ENCODE data around the gene ANKHD1.

DNA sequence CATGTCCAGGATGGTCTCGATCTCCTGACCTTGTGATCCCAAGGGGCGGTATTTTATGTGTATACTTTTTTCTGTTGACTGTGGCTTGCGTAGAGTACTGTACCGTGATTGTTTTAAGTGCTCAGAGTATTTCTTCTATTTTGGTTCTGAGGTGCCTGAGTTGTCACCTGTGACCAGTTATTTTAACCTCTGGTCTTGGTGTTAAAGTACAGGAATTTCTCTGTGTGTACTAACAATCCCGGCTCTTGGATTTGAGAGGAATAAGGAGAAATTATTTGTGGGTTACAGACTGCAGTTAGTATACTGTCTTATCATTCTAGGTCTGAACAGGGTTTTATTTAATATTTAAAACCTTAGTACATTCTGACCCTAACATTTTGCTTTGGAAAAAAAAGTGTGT, 2.0 kb downstream of the ANKHD1 start:
- TF ChIP-seq POLR2A (IDR thresholded peaks at IDR 0.05; ENCODE audit: low read length), result no peak
- TF ChIP-seq GATA1 (IDR thresholded peaks at IDR 0.05; ENCODE audit: low read depth, low read length), result no peak

Measured in erythroblast (primary cell).